GM19324 (cell line): ENCODE measurements around the gene RTL1.

Experiments
- ATAC-seq: cut with Tn5 transposase; IDR thresholded peaks from one replicate; pipeline ENCODE4 v1.9.1; 2021; ENCODE audit warnings: mild to moderate bottlenecking, moderate library complexity; ENCODE audit not compliant: unreplicated experiment, low FRiP score

Gene RTL1

DNA sequence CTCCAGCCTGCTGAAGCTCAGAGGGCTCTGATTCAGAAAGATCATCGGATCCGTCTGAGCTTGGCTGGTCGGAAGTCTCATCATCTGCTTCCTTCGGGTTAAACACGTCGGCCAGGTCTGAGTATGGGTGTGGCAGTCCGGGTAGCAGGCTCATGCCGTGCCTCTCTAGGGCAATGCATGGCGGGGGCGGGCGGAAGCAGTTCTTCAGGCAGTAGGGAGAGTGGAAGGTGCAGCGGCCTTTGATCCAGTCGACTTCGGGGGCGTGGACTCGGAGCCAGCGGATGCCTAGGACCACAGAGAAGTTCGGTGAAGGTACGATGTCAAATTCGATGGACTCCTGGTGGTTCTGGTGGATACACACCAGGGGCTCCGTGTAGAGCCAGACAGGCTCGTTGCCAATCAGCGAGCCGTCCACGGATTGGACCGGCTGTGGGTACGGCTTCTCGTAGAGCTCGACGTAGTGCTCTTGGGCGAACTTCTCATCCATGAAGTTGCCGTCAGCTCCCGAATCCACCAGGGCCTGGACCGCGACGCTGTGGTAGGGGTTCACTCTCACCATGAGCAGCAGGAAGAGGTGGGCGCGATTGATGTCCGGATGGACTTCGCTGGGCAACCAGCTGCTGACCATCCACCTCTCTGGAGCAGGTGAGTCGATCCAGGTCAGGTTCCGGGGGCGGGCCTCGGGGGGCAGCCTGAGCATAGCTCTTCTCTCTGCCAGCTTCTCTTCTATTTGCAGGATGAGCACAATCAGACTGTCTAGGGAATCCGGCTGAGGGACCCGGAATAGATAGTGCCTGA is 20.3 kb downstream of the RTL1 start:
- no peak for ATAC-seq

DNA sequence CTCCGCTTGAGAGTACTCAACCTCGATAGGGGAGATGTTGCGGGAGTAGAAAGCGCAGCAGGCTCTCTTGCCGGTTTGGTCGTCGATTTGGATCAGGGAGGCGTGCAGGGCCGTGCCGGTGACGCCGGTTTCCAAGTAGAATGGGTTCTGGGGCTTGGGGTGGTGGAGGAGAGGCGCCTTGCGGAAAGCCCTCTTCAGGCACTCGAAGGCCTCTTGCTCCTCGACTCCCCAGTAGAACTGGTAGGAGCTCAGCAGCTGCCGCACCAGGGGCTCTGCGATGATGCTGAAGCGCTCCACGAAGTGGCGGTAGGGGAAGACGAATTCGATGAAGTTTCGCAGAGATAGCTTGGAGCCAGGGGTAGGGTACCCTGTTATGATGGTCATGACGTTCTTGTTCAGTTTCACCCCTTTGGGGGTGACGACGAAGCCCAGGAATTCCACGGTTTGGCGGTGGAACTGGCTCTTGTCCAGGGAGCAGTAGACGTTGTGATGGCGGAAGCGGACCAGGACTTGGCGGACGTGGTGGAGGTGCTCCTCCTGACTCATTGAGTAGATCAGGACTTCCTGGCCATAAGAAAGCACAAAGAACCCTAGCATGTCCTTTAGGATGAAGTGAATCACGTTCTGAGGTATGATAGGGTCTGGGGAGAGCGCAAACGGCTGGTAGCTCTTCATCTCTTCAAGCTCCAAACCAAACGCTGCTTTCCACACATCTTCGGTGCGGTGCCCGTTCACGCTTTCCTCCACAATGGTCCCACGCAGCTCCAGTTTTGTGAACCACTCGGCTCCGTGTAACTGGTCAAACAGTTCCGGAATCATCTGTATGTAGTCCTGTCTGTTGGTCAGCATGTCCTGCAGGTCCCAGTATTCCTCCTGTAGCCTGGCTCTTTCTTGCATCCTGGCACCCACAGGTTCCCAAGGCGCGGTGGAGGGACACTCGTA is 21.2 kb downstream of the RTL1 start:
- ATAC-seq = no peak

DNA sequence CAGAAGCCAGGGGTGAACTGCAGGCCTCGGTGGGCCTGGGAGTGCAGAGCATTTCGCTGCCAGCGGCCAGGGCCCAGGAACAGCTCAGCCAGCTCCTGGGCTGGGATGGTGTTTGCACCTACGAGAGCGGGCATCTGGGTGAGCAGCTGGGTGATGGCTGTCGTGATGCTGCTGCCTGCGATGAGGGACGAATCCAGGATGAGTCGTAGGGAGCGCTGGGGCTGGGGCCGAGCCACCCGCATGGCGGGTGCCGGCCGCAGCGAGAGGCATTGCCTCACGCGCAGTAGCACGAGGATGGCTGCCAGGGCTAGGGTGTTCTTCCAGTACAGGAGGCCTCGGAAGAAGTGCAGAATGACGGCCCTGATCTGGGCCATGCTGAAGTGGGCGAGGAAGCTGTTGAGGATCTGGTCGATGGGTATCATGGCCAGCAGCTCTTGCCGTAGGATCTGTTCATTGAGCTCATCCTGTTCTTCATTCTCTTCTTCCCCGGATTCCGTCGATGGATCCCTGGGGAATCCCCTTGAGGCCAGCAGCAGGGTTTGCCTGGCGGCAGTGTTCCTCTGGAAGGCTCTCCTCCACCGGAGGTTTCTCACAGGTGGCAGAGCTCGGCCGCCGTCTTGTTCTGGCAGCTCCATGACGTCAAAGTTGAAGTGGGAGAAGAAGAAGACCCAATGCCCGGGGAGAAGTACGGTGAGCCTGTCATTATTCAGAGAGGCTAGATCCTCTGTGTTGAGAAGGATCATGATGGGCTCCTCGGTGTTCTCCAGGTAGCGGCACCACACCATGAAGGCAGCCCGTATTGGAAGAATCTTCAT is 22.1 kb downstream of the RTL1 start:
- ATAC-seq = no peak

DNA sequence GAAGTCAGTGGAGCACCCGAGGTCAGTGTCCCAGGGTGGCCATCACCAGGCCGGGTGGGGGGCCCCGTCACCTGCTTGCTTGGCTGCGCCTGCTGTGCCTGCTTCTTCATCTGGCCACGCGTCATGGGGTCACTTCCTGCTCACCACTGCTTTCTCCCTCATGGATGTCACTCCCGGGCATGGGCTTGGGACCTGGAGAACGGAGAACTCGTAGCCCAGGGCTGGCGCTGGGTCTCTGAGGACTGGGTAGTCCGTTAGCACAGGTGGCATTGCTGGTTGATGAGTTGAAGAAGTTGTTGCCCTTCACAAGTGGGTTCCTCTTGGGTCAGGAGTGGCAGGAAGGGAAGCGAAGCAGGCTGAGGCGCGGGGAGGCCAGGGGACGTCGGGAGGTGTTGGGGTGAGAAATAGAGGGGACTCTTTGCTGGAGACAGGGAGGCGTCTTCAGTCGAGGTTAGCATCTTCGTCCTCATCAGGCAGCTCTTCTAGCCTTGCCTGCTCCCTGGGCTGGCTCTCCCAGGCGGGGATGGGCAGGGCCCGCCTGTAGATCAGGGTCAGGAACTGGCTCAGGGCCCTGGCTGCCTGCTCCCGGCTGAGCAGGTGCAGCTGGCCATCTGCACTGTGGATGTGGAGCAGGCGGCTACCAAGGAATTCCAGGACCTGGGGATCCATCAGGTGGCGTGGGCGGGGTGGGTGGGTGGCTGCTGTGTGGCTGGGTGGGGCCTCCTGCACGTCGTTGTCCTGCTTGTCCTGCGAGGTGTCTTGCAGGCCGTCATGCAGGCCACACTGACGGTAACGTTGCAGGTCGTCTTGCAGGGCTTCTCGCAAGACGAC is 23.0 kb downstream of the RTL1 start:
- no peak for ATAC-seq

DNA sequence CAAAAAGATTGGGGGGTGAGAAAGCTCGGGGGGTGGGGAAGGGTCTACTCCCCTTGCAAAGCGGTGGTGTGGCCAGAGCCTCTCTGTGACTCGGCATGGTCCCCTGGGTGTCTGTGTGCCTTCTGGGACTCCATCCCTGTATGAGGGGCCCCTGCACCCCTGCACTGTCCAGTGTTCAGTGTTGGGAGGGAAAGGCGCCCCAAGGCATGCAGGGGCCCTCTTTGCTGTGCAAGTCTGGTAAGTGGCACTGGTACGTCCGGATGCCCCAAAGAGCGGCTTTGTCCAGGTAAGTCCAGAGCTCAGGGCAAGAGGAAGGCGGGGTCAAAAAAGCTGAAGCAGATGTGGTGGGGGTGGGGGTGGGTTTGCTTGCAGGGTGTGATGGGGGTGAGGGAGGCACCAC is 23.7 kb downstream of the RTL1 start:
- no peak for ATAC-seq

DNA sequence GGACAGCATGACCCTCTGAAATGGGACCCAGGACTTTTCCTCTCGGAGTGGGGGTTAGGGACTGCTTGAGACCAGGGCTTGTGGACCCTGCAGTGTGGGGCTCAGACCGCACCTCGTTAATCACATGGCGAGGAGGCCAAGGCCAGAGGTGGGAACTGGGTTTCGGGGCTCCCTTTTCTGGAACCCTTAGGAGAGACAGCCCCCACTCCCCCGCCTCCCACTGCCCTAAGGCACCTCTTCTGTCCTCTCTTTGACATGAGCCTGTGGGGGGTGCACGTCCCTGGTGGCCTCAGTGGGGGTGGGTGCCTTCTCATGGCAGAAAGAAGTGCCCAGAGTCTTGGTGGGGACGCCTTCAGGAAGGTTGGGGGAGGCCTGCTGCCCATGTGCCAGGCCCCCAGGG is 24.3 kb downstream of the RTL1 start:
- ATAC-seq = no peak

DNA sequence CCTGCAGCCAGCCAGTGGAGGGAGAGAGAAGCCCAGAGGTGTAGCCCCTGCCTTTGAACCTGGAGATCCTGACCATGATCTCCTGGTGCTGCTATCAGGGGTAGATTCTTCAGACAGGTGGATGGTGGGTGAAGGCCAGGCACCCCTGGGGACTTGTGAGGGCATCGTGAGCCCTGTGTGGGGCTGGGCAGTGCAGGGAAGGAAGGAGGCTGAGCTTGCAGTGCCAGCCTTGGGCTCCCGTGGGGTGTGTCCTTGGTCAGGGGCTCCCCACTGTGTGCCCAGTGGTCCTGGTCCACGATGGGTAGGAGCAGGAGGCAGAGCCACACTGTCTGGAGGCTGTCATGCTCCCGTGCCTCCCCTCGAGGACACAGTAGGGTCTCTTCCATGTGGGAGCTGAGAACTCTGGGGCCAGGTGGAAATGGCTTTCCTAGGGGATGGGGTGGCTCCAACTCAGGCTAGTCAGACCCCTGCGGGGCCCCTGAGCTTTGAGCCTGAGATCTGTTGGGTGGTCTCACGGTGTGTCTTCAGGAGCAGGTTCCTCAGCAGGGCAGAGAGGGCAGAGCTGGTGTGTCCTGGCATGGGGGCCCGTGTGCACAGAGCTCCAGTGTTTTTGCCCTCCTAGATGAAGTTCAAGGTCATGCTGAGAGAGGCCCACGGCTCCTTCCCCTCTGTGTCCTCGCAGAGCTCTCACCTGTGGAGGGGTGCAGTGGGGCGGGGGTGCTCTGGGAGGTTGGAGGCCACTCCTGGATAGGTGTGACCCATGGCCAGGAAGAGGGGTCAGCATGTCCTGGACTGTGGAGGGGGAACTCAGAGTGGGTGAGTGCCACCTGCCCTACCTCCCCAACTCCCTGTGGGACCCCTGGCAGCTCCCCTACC is 25.0 kb downstream of the RTL1 start:
- ATAC-seq = no peak

DNA sequence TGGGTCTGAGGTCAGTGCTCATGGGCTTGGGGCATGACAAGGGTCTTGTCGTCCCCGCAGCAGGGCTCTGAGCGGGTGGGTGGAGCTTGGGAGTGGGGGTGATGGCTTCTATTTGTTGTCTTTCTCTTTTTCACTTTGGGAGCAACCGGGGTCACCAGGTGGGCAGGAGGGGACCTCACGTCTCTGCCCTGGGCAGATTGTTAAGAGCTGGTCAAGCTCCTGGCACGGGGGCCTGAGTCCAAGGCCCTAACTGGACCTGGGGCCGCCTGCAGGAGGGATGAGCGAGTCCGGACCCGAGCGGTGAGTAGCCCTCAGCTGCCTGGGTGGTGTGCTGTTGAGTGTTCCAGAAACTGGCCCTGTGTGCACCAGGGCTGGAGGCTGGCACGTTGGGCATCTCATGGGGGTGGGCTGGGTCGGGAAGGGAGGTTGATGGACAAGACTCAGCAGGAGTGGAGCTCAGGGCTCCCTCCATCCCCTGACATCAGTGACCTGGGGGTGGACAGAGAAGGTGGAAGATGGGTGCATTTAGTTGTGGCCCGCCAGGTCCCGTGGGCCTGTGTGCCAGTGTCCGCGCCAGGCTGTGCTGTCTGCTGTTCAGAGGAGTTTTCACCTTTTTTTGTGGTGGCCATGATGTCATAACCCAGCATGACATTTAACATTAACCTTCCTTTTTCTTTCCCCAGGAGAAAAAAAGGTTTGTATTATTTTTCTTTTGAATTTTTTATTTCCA is 27.5 kb downstream of the RTL1 start:
- ATAC-seq = no peak

DNA sequence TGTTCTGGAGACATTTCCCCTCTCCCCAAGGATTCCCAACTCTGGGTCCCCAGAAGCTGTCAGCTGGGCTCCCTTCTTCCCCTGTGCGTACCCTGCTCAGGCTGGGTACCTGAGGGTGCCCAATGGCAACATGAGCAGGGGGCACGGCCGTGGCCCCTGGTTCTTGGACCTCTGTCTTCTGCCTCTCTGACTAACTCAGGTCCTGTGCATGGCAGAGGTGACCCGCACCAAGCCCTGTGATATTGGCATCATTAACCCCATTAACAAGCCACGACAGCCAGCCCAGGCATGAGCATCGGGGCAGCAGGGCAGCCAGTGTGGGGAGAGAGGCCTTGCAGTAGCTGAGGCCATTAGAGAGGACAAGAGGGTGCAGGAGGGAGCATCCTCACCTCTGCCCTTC is 28.4 kb downstream of the RTL1 start:
- no peak for ATAC-seq

DNA sequence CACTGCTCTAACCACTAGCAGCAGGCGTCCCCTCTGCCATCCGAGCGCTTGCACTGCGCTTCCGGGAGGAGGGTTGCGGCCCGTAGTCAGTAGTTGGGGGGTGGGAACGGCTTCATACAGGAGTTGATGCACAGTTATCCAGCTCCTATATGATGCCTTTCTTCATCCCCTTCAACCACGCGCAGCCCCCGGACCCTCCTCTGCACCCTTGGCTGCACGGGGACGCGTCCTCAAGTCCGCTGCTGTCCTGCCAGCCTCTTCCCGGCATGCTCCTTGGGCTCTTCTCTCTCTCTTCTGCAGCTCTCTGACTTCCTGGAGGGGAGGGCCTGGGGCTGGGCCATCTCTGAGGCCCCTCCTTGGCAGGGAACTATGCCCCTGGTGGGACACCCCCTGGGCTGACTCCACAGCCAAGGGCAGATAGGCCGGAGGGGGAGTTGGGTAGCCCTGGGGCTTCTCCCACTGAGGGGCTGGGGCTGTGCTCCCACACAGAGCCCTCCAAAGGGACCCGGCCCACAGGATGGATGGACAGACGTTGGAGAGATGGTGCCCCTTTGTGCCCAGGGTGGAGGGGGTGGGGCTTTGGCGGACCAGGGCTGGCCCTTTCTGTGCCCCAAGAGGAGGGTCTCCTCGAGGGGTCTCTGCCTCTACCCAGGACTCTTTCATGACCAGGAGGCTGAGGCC is 29.0 kb downstream of the RTL1 start:
- ATAC-seq = no peak

DNA sequence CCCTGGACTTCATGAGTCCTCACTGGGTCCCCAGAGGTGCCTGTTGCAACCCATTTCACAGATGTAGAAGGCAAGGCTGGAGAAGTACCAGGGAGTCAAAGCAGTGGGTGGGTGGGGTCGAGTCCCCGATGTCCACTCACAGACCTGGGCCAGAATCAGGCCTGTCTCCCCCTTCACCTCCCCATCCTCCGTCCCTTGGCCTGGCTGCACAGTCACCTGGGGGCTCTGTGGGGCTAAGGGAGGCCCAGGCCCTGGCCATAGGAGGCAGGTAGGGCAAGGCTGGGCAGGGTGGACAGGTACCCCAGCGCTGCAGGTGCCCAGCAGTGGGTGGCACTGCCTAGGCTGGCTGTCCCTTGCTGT is 29.5 kb downstream of the RTL1 start:
- no peak for ATAC-seq

DNA sequence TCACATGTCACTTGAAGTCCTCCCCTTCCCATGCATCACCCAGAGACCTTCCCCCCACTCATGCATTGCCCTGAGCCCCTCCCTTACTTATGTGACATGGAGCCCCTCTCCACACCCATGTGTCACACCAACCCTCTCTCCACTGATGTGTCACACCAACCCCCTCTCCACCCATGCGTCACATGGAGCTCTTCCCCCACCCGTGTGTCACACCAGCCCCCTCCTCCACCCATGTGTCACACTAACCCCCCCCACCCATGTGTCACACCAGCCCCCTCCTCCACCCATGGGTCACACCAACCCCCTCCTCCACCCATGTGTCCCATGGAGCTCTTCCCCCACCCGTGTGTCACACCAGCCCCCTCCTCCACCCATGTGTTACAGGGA is 30.4 kb downstream of the RTL1 start:
- ATAC-seq = no peak

DNA sequence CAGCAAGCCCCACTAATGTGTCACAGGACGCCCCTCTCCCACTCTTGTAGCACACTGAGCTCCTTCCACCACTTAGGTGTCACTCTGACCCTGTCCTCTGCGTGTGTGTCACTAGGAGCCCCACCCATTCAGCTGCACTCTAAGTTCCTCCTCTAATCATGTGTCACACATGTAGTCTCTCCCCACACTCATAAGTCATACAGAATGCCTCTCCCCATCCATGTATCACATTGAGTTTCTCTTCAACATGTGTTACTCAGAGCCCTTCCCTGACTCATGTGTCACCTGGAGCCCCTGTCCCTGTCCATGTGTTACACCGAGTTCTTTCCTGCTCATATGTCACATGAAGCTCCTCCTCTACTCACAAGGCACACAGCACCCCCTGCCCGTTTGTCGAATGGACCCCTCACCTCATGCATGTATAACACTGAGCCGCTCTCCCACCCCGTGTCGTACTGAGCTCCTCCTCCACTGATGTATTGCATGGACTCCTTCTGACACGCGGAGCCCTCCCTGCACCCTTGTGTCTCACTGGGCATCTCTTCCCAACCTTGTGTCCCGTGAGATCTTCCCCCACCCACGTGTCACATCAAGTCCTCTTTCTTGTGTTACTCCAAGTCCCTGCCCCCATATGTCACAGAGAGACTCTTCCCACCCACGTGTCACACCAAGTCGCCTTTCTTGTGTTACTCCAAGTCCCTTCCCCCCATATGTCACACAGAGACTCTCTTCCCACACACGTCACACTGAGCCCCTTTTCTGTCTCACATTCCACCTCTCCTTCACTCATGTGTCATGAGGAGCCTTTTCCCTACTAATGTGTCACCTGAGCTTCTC is 31.0 kb downstream of the RTL1 start:
- ATAC-seq = no peak

DNA sequence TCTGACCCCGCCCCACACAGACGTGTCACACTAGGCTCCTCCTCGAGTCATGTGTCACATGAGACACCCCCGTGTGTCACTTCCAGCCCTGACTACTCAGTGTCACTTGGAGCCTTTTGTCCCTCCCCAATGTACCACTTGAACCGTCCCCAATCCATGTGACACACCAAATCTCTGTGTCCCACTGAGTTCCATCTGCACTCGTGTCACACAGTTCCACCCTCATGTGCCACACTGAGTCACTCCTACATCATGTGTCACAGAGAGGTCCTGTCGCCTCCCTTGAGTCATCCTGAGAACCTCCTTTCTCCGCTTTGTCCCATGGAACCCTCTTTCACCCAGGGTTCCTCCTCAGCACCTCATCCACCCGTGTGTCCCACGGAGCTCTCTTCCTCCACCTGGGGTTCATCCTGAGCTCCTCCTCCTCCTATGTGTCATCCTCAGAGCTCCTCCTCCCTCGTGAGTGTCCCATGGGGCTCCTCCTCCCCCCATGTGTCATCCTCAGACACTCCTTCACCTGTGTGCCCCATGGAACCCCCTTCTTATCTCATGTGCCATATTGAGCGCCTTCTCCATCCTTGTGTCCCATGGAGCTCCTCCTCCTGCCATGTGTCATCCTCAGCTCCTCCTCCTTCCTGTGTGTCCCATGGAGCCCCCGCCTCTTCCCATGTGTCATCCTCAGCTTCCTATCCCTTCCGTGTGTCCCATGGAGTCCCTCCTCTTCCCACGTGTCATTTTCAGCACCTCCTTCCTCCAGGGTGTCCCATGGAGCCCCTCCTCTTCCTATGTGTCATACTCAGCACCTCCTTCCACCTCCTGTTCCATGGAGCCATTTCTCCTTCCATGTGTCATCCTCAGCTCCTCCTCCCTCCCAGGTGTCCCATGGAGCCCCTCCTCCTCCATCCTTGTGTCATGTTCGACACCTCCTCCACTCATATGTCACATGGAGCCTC is 32.0 kb downstream of the RTL1 start:
- ATAC-seq = no peak

DNA sequence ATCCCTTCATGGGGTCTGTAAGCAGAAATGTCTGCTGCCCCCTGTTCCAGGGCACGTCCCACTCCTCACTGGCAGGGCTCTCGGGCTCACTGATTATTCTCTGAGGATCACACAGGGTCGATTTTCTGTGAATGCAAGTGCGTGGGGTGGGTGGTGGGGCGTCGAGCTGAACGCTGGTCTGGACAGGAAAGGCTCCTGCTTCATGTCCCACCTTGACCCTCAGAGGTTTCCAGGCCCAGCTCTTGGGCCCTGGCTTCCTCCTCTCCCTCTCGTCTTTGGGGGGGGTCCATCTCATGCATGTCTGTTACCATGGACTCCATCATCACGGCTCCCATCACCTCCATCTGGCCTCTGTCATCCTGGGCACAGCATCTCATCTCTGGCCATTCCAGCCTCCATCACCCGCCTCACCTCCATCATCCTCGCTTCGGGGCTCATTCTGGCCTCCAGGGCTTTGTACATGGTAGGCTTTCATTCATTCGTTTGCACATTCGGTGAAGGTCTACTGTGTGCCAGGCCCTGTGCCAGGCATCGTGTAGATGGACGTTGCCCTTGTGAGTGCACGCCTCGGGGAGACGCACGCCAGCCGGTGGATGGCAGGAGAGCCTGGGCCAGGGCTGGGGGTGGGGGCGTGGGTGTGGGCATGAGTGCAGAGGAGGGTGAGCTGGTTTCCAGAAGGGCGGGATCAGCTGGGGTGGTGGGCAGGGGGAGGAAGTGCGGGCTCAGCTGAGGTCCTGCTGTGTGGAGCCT is 34.7 kb downstream of the RTL1 start:
- ATAC-seq = no peak
